ENCODE data around the gene TMED3.
A peak's percentile ranks its signal among the peaks of the same experiment; 100 is the strongest.
"Not testable (repeated sequence)": the region's sequence is repeated elsewhere in the genome, so short reads cannot be mapped to it uniquely, and the experiment has no call there.

Gene TMED3

GRCh38 chr15:79319973-79320372 lies 9.1 kb downstream of the TMED3 start:
- DNase-seq: not testable (repeated sequence)

GRCh38 chr15:79321876-79322275 lies 11.0 kb downstream of the TMED3 start:
- no peak for DNase-seq

- no peak for DNase-seq
Measured at GRCh38 chr15:79322306-79322705, 11.4 kb downstream of the TMED3 start.

GRCh38 chr15:79322945-79323344 lies 12.0 kb downstream of the TMED3 start:
- DNase-seq: no peak

GRCh38 chr15:79329171-79329611 lies 18.3 kb downstream of the TMED3 start:
- peak; percentile 80 for DNase-seq

- no peak for DNase-seq
Measured at GRCh38 chr15:79332824-79333510, 22.1 kb downstream of the TMED3 start.

- no peak for DNase-seq
Measured at GRCh38 chr15:79337591-79337990, 26.7 kb downstream of the TMED3 start.

GRCh38 chr15:79339588-79340314 lies 28.8 kb downstream of the TMED3 start:
- peak; percentile 43 for DNase-seq

GRCh38 chr15:79340315-79340602 lies 29.3 kb downstream of the TMED3 start:
- no peak for DNase-seq

GRCh38 chr15:79341396-79341795 lies 30.5 kb downstream of the TMED3 start:
- no peak for DNase-seq

- no peak for DNase-seq
Measured at GRCh38 chr15:79349525-79349924, 38.6 kb downstream of the TMED3 start.

GRCh38 chr15:79352206-79352605 lies 41.3 kb downstream of the TMED3 start:
- no peak for DNase-seq

- no peak for DNase-seq
Measured at GRCh38 chr15:79357566-79357965, 46.7 kb downstream of the TMED3 start.

- no peak for DNase-seq
Measured at GRCh38 chr15:79358069-79358468, 47.2 kb downstream of the TMED3 start.

GRCh38 chr15:79364571-79365240 lies 53.8 kb downstream of the TMED3 start:
- no peak for DNase-seq

- no peak for DNase-seq
Measured at GRCh38 chr15:79365765-79366164, 54.9 kb downstream of the TMED3 start.

- DNase-seq: no peak
Measured at GRCh38 chr15:79366691-79367090, 55.8 kb downstream of the TMED3 start.

- no peak for DNase-seq
Measured at GRCh38 chr15:79370716-79371115, 59.8 kb downstream of the TMED3 start.

- DNase-seq: no peak
Measured at GRCh38 chr15:79371591-79371990, 60.7 kb downstream of the TMED3 start.

- DNase-seq: no peak
Measured at GRCh38 chr15:79372428-79372827, 61.5 kb downstream of the TMED3 start.

Measured in HCEC 1CT (cell line).